GM12878 (cell line): ENCODE results near the gene TMUB2. TPM values are rescaled to one million over a fixed set of nuclear protein-coding genes. Genes with fewer than 3 reads are reported as not detected.
A peak's percentile ranks its signal among the peaks of the same experiment; 100 is the strongest.
"Not testable (repeated sequence)": the region's sequence is repeated elsewhere in the genome, so short reads cannot be mapped to it uniquely, and the experiment has no call there.

ENCODE experiments used
- ATAC-seq: fragments of 200-7000 bp; cut with Tn5 transposase; 3 replicates; pipeline ENCODE4 v1.9.1; 2020; ENCODE audit warnings: mild to moderate bottlenecking, moderate library complexity
- BruUV-seq: library from RNA; stranded (reverse); fragments of 400-500 nt; replicated peaks from 2 replicates; lab custom pipeline; 2021; lab: Mats Ljungman, UMichigan
- CTCF ChIA-PET: fragments of 300-600 bp; sonication (Branson Sonifier 250); formaldehyde crosslinking; extraction: SDS; loops from one replicate; lab custom pipeline; 2021; ENCODE audit warnings: inconsistent platforms; lab: Yijun Ruan, JAX
- POLR2A ChIA-PET: fragments of 350-600 bp; formaldehyde crosslinking; extraction: SDS; loops from one replicate; lab custom pipeline; 2021; ENCODE audit warnings: inconsistent platforms; lab: Charles Lee
- RAD21 ChIA-PET: fragments of 300-600 bp; sonication (Branson Sonifier 250); formaldehyde crosslinking; loops from one replicate; lab custom pipeline; 2023; ENCODE audit warnings: antibody characterized with exemption; ENCODE audit not compliant: unreplicated experiment; lab: Charles Lee
- SMC1A ChIA-PET: fragments of 300-600 bp; sonication (Branson Sonifier 250); formaldehyde crosslinking; loops from one replicate; lab custom pipeline; 2023; ENCODE audit not compliant: unreplicated experiment, uncharacterized antibody; lab: Charles Lee
- DNase-seq: peaks from one replicate; pipeline ENCODE4 v3.0.0-alpha.2; 2011; ENCODE audit warnings: low read depth, low spot score
- FAIRE-seq: peaks from 3 replicates; lab custom pipeline; 2011; peaks lifted over from hg19 to GRCh38; lab: Jason Lieb, UNC
- H2AFZ ChIP-seq: 2 replicates; pipeline ENCODE4 v1.6.0; 2011; ENCODE audit warnings: low read depth, low read length, control low read depth; ENCODE audit not compliant: control insufficient read depth
- H3K27ac ChIP-seq: 2 replicates; pipeline ENCODE4 v1.5.1; 2011; ENCODE audit warnings: control low read depth; ENCODE audit not compliant: control insufficient read depth, insufficient read depth
- H3K27me3 ChIP-seq, 2 experiments: replicated peaks in 1 of 2; 2 replicates each; pipeline versions ENCODE4 v1.6.0 to v1.6.1; 2011; ENCODE audit warnings: low read length in 1 of 2; ENCODE audit not compliant: control insufficient read depth in 2 of 2, insufficient read depth in 2 of 2
- H3K36me3 ChIP-seq, 2 experiments: 2 replicates each; pipeline ENCODE4 v1.5.1; 2011; ENCODE audit warnings: low read length in 1 of 2; ENCODE audit not compliant: control insufficient read depth in 2 of 2, insufficient read depth in 2 of 2
- H3K4me1 ChIP-seq: 2 replicates; pipeline ENCODE4 v1.6.1; 2011; ENCODE audit warnings: mild to moderate bottlenecking, low read length, moderate library complexity, mixed read lengths; ENCODE audit not compliant: control insufficient read depth, insufficient read depth
- H3K4me2 ChIP-seq: 2 replicates; pipeline ENCODE4 v1.6.0; 2011; ENCODE audit warnings: control low read depth; ENCODE audit not compliant: control insufficient read depth, insufficient read depth
- H3K4me3 ChIP-seq: fragments of 200-600 bp; sonication (generic); 2 replicates; pipeline ENCODE4 v1.5.1; 2016
- H3K79me2 ChIP-seq: 2 replicates; pipeline ENCODE4 v1.6.0; 2011; ENCODE audit warnings: low read length; ENCODE audit not compliant: control insufficient read depth, insufficient read depth
- H3K9ac ChIP-seq: 2 replicates; pipeline ENCODE4 v1.8.0; 2011; ENCODE audit warnings: low read length, control low read depth, mixed read lengths; ENCODE audit not compliant: control insufficient read depth, insufficient read depth
- H3K9me3 ChIP-seq: replicated peaks from 3 replicates; pipeline ENCODE4 v1.5.1; 2011; ENCODE audit warnings: mild to moderate bottlenecking, low read length; ENCODE audit not compliant: control insufficient read depth, insufficient read depth
- H4K20me1 ChIP-seq: 2 replicates; pipeline ENCODE4 v1.6.0; 2011; ENCODE audit not compliant: control insufficient read depth, insufficient read depth
- BCL11A ChIP-seq: IDR thresholded peaks from 2 replicates; pipeline ENCODE4 v1.6.1; 2011; ENCODE audit warnings: low read depth, low read length
- DPF2 ChIP-seq: fragments of 450-650 bp; IDR thresholded peaks from 2 replicates; pipeline ENCODE4 v1.6.1; 2017; ENCODE audit warnings: mild to moderate bottlenecking
- GATAD2B ChIP-seq: fragments of 450-650 bp; conservative IDR thresholded peaks from 2 replicates; pipeline ENCODE4 v1.6.1; 2017; ENCODE audit warnings: low read depth, mild to moderate bottlenecking, moderate library complexity
- JUNB ChIP-seq: IDR thresholded peaks from 2 replicates; pipeline ENCODE4 v1.6.1; 2016; ENCODE audit warnings: antibody characterized with exemption, mild to moderate bottlenecking
- PML ChIP-seq: IDR thresholded peaks from 2 replicates; pipeline ENCODE4 v1.6.1; 2012; ENCODE audit warnings: low read length, inconsistent platforms
- POLR2AphosphoS5 ChIP-seq: IDR thresholded peaks from 2 replicates; pipeline ENCODE4 v1.6.1; 2011; ENCODE audit warnings: mild to moderate bottlenecking, low read length, inconsistent platforms
- TBL1XR1 ChIP-seq: IDR thresholded peaks from 2 replicates; pipeline ENCODE4 v1.6.1; 2012; ENCODE audit warnings: low read depth, low read length, improper control_type of control experiment
- ZBTB40 ChIP-seq: fragments of 450-650 bp; IDR thresholded peaks from 2 replicates; pipeline ENCODE4 v1.6.1; 2016; ENCODE audit warnings: mild to moderate bottlenecking, moderate library complexity, borderline replicate concordance
- WGBS: methylation state at CpG from one replicate; pipeline ENCODE4 v1.1.6; 2016; ENCODE audit warnings: low lambda C conversion rate; ENCODE audit not compliant: insufficient replicate concordance, insufficient coverage; ENCODE audit errors: missing lambda C conversion rate; 5-methylcytosine and 5-hydroxymethylcytosine counted together
- in situ Hi-C: fragments of 300-500 bp; cut with MboI; formaldehyde crosslinking; loops from 9 replicates; pipeline ENCODE4 v1.14.3; 2018; ENCODE audit warnings: mixed read lengths
- intact Hi-C: fragments of 100-400 bp; cut with micrococcal nuclease; formaldehyde crosslinking; loops from one replicate; pipeline ENCODE4 v1.14.2; 2022; ENCODE audit not compliant: unreplicated experiment
- polyA plus RNA-seq, 11 experiments: library from polyadenylated mRNA; depleted of rRNA in 4 of 11; unstranded in 6 of 11; stranded (reverse) in 5 of 11; fragments of >200 nt; fragmentation: Nextera tagmentation in 4 of 11; fragmentation: Illumina TruSeq in 1 of 11; extraction: Ambion mirVana in 4 of 11; extraction: Trizol in 1 of 11; gene quantifications; 1 replicate in 1 of 11; 2 replicates in 10 of 11; pipeline versions ENCODE4 v1.2.1 to v1.2.3, GENCODE V29; 2011 to 2016; ENCODE audit warnings: inconsistent platforms in 2 of 11, missing spikeins in 2 of 11, low read depth in 1 of 11
- total RNA-seq, 4 experiments: library from RNA; depleted of rRNA in 3 of 4; stranded (reverse); fragments of >200 nt in 3 of 4; fragmentation: Illumina TruSeq in 1 of 4; extraction: Trizol in 1 of 4; gene quantifications; 2 replicates each; pipeline versions ENCODE4 v1.2.1 to v1.2.3, GENCODE V29; 2013 to 2021

The TMUB2 gene
- total and polyA plus RNA-seq, 10 of the 15 experiments (the other 5 are each of a cell fraction or from before 2014, with no cell fraction given), result 4.3 to 34.0 (median 20.0) TPM

GRCh38 chr17:44137891-44138709 is 48.7 kb upstream of the TMUB2 start (continued):
- TF ChIP-seq PML, result no peak
- TF ChIP-seq POLR2AphosphoS5, result no peak
- no peak for TF ChIP-seq GATAD2B
- no peak for TF ChIP-seq ZBTB40
- TF ChIP-seq JUNB, result 0 out of 2 replicates have a peak, but pooled peaks have one; percentile 37
- TF ChIP-seq BCL11A, result no peak
- TF ChIP-seq DPF2, result no peak; the same call in 1 of the 2 replicates
- no peak for TF ChIP-seq TBL1XR1

- intact Hi-C loops, result loop anchor here (5.0 kb wide), 2 partner anchors 43 to 183 kb away; partner anchors contain the start of gene TMUB2
- ChIA-PET RAD21 (interaction anchor here (1.2 kb wide), 1 partner anchor 17 kb away, joined by 3 read pairs; no protein-coding TSS in a partner anchor), POLR2A (interaction anchor here (0.6 to 0.7 kb wide), 4 partner anchors 9 to 778 kb away, joined by 3 to 5 read pairs (median 4); no protein-coding TSS in a partner anchor), CTCF (interaction anchor here (0.6 to 2.1 kb wide), 5 partner anchors 12 to 28 kb away, joined by 3 to 6 read pairs (median 4); partner anchors contain the start of gene HDAC5), SMC1A (interaction anchor here (0.9 kb wide), 1 partner anchor 55 kb away, joined by 4 read pairs; no protein-coding TSS in a partner anchor)
- in situ Hi-C loops, result loop anchor here (5.0 kb wide), 1 partner anchor 183 kb away; no protein-coding TSS in a partner anchor
- DNase-seq, H3K9ac ChIP-seq, H3K27me3 ChIP-seq, H4K20me1 ChIP-seq, H2AFZ ChIP-seq, H3K4me2 ChIP-seq, FAIRE-seq, H3K4me1 ChIP-seq, ATAC-seq, BruUV-seq, H3K9me3 ChIP-seq, H3K27ac ChIP-seq, H3K4me3 ChIP-seq: not testable (repeated sequence)
- peaks cover 10 to 13% of the 10 kb centered on the region in 2 experiments for H3K36me3 ChIP-seq
- peaks cover 16% of the 10 kb centered on the region for H3K79me2 ChIP-seq
- 98% methylated on average over 7 of the region's 8 CpGs for WGBS
Observed at GRCh38 chr17:44143921-44144320, 42.9 kb upstream of the TMUB2 start.
